HG03432 (cell line): Measurements from ENCODE around the gene PPP1R9A.

Experiments used
- ATAC-seq: cut with Tn5 transposase; IDR thresholded peaks from one replicate; pipeline ENCODE4 v1.9.1; 2021; ENCODE audit warnings: mild to moderate bottlenecking, moderate library complexity; ENCODE audit not compliant: unreplicated experiment

Gene PPP1R9A

DNA sequence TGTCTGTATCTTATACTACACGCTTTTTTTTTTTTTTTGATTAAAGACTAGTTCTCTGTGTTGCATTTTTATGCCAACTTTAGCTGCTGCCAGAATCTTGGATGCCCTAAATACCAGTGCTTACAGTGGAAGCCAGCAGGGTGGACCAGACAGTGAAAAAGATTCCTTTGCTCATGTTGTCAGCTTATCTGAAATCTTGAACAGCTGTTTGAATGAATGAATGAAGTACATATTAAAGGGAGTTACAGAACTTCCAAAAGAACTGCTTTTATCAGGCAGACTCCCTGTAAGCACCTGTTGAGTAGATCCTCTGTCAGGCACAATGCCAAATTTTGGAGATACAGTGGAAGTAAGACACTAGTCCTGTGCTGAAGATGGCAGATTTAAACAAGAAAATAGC lies 184.9 kb downstream of the PPP1R9A start:
- no peak for ATAC-seq

- ATAC-seq: no peak
Measured at GRCh38 chr7:95095259-95095965, 188.0 kb downstream of the PPP1R9A start.

- no peak for ATAC-seq
Measured at GRCh38 chr7:95095966-95096540, 188.7 kb downstream of the PPP1R9A start.

DNA sequence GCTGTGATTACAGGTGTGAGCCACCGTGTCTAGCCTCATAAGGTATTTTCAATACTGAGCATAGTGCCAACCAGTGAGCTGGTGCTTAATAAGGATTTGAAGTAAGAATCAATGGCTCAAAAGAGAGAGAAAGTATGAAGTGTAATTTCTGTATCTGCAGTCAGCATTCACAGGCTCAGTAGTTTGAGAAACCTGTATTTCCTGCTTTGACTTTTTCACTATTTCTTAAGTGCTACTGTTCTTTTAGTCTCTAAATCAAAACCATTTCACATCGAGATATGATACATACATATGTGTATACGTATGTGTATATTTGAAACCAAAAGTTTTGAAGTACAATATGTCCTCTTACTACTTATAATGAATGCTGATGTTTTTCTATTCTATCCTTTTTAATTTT lies 189.9 kb downstream of the PPP1R9A start:
- ATAC-seq: no peak

GRCh38 chr7:95097851-95098250 lies 190.5 kb downstream of the PPP1R9A start:
- ATAC-seq: no peak

DNA sequence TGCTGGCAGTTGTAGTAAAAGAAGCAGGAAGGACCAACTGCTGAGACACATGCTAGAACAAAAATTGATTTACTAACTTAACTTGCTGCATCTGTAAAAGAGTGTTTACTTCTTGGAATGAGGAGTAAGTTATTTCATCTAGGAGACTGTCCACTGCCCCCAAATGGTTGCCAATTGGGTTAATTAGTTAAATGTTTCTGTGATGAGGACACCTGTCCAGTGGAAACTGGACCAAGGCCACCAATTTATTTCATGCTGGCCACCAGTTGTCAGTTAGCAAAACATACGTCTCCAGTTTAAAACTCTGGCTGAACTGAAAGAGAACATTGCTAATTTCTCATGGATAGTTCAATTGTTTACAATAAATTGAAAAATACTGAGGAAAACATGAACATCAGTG lies 191.7 kb downstream of the PPP1R9A start:
- ATAC-seq: no peak

DNA sequence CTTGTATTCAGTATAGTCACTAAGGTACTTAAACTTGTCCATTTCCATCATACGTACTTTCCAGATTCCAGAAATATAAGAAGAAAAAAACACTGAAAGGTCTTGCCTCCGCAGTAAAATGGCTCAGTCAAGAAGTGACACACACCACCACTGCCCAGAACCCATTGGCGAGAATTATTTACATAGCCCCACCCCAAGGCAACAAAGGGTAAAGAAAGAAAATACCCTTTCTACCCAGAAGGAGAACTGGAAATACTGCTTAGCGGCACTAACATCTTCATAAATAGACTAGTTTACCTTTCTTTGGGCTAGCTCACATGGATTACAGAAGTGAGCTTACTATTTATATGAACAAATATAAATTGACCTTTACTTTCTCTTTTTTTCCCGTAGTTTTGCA lies 194.0 kb downstream of the PPP1R9A start:
- no peak for ATAC-seq

DNA sequence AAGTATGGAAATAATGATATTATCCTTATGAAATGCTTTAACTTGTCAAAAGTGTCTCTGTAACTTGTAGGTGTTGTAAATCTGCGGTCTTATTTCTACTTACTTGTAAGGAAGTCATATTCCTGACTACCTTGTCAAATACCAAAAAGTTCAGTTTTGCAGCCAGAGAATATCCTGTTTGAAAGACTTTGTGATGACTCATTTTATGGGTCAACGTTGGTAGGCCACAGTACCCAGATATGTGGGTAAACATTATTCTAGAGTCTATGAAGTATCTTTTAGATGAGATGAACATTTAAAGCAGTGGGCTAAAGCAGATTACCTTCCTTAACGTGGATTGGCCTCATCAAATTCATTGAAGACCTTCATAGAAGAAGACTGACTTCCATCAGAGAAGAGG lies 195.3 kb downstream of the PPP1R9A start:
- no peak for ATAC-seq

GRCh38 chr7:95104739-95105138 lies 197.3 kb downstream of the PPP1R9A start:
- ATAC-seq: no peak

GRCh38 chr7:95105627-95106026 lies 198.2 kb downstream of the PPP1R9A start:
- no peak for ATAC-seq

GRCh38 chr7:95106401-95106800 lies 199.0 kb downstream of the PPP1R9A start:
- no peak for ATAC-seq

- ATAC-seq: no peak
Measured at GRCh38 chr7:95110707-95111106, 203.3 kb downstream of the PPP1R9A start.

- no peak for ATAC-seq
Measured at GRCh38 chr7:95113590-95113989, 206.2 kb downstream of the PPP1R9A start.

DNA sequence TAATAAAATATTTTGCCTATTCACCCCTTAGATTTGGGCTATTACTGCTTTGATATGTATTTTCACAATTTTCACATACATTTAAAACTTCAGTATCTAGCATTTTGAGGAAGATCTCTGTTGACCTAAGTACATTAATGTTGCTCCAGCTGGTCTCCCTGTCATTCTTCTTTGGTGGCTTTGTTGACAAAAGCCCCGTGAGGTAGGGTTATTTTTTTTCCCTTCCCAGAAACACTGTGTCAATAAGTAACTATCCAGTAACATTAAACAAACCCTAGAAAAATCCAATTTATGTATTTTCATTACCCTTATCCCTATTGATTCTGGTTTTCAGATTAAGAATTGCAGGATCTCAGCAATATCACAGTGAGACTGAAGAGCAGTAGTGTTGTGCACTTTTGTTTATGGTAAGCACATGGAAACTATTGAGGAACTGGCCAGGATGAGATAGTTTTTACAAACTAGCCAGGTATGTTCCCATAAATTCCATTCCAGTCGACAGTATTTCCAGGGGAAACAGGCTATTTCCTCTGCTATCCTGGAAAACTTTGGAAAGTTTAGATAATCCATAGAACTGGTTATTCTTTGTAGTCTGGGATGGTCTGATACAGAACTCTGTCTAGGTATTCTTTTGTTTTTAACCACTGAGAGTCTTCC lies 218.8 kb downstream of the PPP1R9A start:
- no peak for ATAC-seq

- no peak for ATAC-seq
Measured at GRCh38 chr7:95132500-95132899, 225.1 kb downstream of the PPP1R9A start.

- peak; percentile 49 for ATAC-seq
Measured at GRCh38 chr7:95139922-95140321, 232.5 kb downstream of the PPP1R9A start.

GRCh38 chr7:95141755-95142154 lies 234.4 kb downstream of the PPP1R9A start:
- no peak for ATAC-seq

DNA sequence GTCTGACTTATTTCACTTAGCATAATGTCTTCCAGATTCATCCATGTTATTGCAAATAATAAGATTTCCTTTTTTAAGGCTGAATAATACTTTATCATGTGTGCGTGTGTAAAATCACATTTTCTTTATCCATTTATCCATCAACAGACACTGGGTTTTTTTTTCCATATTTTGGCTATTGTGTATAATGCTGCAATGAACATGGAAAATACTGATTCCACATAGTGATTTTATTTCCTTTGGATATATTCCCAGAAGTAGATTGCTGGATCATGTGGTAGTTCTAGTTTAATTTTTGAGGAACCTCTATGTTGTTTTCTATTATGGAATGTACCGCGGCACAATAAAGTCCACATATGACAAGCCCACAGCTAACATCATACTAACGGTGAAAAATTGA lies 236.9 kb downstream of the PPP1R9A start:
- ATAC-seq: no peak

GRCh38 chr7:95155965-95156364 lies 248.6 kb downstream of the PPP1R9A start:
- no peak for ATAC-seq

DNA sequence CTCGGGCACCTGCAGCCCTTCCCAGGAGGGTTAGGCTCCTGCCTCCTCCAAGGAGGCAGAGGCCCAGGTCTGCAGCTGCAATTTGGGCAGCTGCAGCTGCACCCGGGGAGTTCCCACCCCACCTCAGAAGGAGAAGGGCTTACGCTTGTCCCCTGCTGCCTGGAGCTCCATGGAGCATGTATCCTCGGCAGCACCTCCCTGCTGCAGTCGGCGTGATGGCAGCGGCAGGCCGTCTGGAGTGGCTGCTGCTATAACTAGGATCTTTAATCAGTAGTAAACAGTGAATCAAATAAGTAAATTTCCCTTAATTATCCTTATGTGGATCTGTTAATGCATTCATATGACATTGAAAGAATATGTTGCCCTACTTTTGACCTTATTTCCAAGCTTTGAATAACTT lies 250.0 kb downstream of the PPP1R9A start:
- ATAC-seq: no peak

DNA sequence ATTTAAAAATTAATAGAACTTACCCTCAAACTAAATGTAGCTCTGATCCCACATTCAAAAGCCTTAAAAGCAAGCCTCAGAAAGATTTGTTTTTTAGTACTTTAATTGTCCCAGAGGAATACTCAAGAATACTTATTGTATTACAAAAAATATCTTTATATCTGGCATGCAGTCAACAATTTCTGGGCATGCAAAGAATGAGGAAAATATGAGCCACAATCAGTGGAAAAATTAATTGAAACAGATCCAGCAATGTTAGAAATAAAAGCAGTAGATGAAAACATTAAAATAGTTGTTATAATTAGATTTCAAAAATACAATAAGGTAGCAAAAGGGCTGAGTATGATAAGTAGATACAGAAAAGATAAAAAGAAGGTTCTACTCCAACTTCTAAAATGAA lies 262.3 kb downstream of the PPP1R9A start:
- ATAC-seq: no peak

DNA sequence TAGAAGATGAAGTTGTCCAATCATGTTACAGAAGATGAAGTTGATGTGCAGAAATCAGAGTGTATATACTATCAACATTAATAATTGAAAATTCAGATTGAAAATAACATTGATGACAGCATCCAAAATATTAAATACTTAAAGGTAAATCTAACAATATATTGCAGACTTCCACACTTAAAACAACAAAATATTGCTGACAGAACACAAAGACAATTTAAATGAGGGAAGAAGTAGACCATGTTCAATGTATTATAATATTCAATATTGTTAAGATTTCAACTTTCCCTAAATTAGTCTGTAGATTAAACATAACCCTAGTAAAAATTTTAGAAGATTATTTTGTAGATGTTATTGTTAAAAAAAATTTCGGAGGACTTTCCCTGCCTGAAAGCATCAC lies 265.0 kb downstream of the PPP1R9A start:
- ATAC-seq: no peak
